Muscle of arm (tissue), 14 donors: Measurements from ENCODE around the gene PLAC8L1. TPM values are rescaled to one million over a fixed set of nuclear protein-coding genes. Genes with fewer than 3 reads are reported as not detected.
"Not testable (repeated sequence)": the region's sequence is repeated elsewhere in the genome, so short reads cannot be mapped to it uniquely, and the experiment has no call there.

Experiments used
- DNase-seq: peaks from one replicate; pipeline ENCODE4 v3.0.0-alpha.2; 2013
- long read RNA-seq, 11 donors: transcript quantifications; one replicate each; lab custom pipeline, GENCODE V29; 2026
- polyA plus RNA-seq, 12 donors: library from polyadenylated mRNA; unstranded; fragments of 120-200 nt; gene quantifications; one replicate each; pipeline ENCODE4 v1.2.1, GENCODE V29; 2013; ENCODE audit not compliant: insufficient read length in 12 of 12

PLAC8L1 gene
- polyA plus RNA-seq = 1 to 10 TPM in 3 of 12 donors, under 1 TPM in 7, not detected in 2; 0.27 to 2.0 (median 0.70) TPM
- long read RNA-seq, donor 1 = 0 reads
- long read RNA-seq, donor 2 = 0 reads
- long read RNA-seq, donor 3 = 0 reads
- long read RNA-seq, donor 4 = 0 reads
- long read RNA-seq, donor 5 = 0 reads
- long read RNA-seq, donor 6 = 0 reads
- long read RNA-seq, donor 7 = 0 reads
- long read RNA-seq, donor 8 = 0 reads
- long read RNA-seq, donor 9 = 0 reads
- long read RNA-seq, donor 10 = 0 reads
- long read RNA-seq, donor 11 = 0 reads

- no peak for DNase-seq
Measured at GRCh38 chr5:146105477-146105876, at the start of gene PLAC8L1. TSS of gene PLAC8L1 (minus strand) at chr5:146105577. CDS start at chr5:146104311, 1,266 bp downstream.

- no peak for DNase-seq
Measured at GRCh38 chr5:146151970-146152369, 46.6 kb upstream of the PLAC8L1 start.

- DNase-seq = no peak
Measured at GRCh38 chr5:146137967-146138403, 32.6 kb upstream of the PLAC8L1 start.

- DNase-seq = peak; percentile 18
Measured at GRCh38 chr5:146130440-146131045, 25.2 kb upstream of the PLAC8L1 start.

GRCh38 chr5:146126068-146126467 lies 20.7 kb upstream of the PLAC8L1 start:
- no peak for DNase-seq

- DNase-seq = no peak
Measured at GRCh38 chr5:146124580-146124979, 19.2 kb upstream of the PLAC8L1 start.

GRCh38 chr5:146121451-146121850 lies 16.1 kb upstream of the PLAC8L1 start:
- not testable (repeated sequence) for DNase-seq

GRCh38 chr5:146118322-146118721 lies 12.9 kb upstream of the PLAC8L1 start:
- no peak for DNase-seq

- not testable (repeated sequence) for DNase-seq
Measured at GRCh38 chr5:146117216-146117615, 11.8 kb upstream of the PLAC8L1 start.

GRCh38 chr5:146116361-146116760 lies 11.0 kb upstream of the PLAC8L1 start:
- no peak for DNase-seq

GRCh38 chr5:146112476-146112875 lies 7.1 kb upstream of the PLAC8L1 start:
- no peak for DNase-seq

GRCh38 chr5:146111409-146111808 lies 6.0 kb upstream of the PLAC8L1 start:
- no peak for DNase-seq

- no peak for DNase-seq
Measured at GRCh38 chr5:146109379-146109778, 4.0 kb upstream of the PLAC8L1 start.

GRCh38 chr5:146108870-146109269 lies 3.5 kb upstream of the PLAC8L1 start:
- not testable (repeated sequence) for DNase-seq

- no peak for DNase-seq
Measured at GRCh38 chr5:146107901-146108300, 2.5 kb upstream of the PLAC8L1 start.

GRCh38 chr5:146103594-146103993 lies 1.8 kb downstream of the PLAC8L1 start:
- DNase-seq = no peak

- DNase-seq = no peak
Measured at GRCh38 chr5:146101646-146102045, 3.7 kb downstream of the PLAC8L1 start.

GRCh38 chr5:146098047-146098446 lies 7.3 kb downstream of the PLAC8L1 start:
- no peak for DNase-seq

- DNase-seq = no peak
Measured at GRCh38 chr5:146091881-146092280, 13.5 kb downstream of the PLAC8L1 start.

GRCh38 chr5:146089287-146089686 lies 16.1 kb downstream of the PLAC8L1 start:
- no peak for DNase-seq

- no peak for DNase-seq
Measured at GRCh38 chr5:146088098-146088497, 17.3 kb downstream of the PLAC8L1 start.

GRCh38 chr5:146084376-146084775 lies 21.0 kb downstream of the PLAC8L1 start:
- DNase-seq = no peak

- DNase-seq = no peak
Measured at GRCh38 chr5:146082798-146083197, 22.6 kb downstream of the PLAC8L1 start.

GRCh38 chr5:146081556-146081955 lies 23.8 kb downstream of the PLAC8L1 start:
- DNase-seq = peak; percentile 49
